Keratinocyte (primary cell): ENCODE data around the gene NEURL3. TPM values are rescaled to one million over a fixed set of nuclear protein-coding genes. Genes with fewer than 3 reads are reported as not detected.

Experiments
- DNase-seq: peaks from one replicate; pipeline ENCODE4 v3.0.0-alpha.2; 2011; ENCODE audit warnings: low read depth, missing footprints, low spot score
- FAIRE-seq: peaks from 2 replicates; lab custom pipeline; 2011; peaks lifted over from hg19 to GRCh38; lab: Jason Lieb, UNC
- H2AFZ ChIP-seq: 2 replicates; pipeline ENCODE4 v1.6.0; 2012; ENCODE audit warnings: low read length, control low read depth, inconsistent platforms; ENCODE audit not compliant: control insufficient read depth
- H3K27ac ChIP-seq: 2 replicates; pipeline ENCODE4 v1.5.1; 2011; ENCODE audit warnings: low read length; ENCODE audit not compliant: control insufficient read depth, insufficient read depth
- H3K27me3 ChIP-seq: 3 replicates; pipeline ENCODE4 v1.6.0; 2011; ENCODE audit warnings: low read length; ENCODE audit not compliant: control insufficient read depth, insufficient read depth; ENCODE audit errors: extremely low read depth
- H3K36me3 ChIP-seq, 2 experiments: 2 replicates in 1 of 2; 3 replicates in 1 of 2; pipeline ENCODE4 v1.5.1; 2011; ENCODE audit warnings: low read length in 2 of 2, mild to moderate bottlenecking in 1 of 2; ENCODE audit not compliant: control insufficient read depth in 2 of 2, insufficient read depth in 2 of 2; ENCODE audit errors: extremely low read depth in 1 of 2
- H3K4me1 ChIP-seq: 3 replicates; pipeline ENCODE4 v1.5.1; 2011; ENCODE audit warnings: low read length; ENCODE audit not compliant: control insufficient read depth, insufficient read depth; ENCODE audit errors: extremely low read depth
- H3K4me2 ChIP-seq: 3 replicates; pipeline ENCODE4 v1.6.0; 2011; ENCODE audit warnings: low read depth, low read length; ENCODE audit not compliant: control insufficient read depth, insufficient read depth; ENCODE audit errors: extremely low read depth
- H3K4me3 ChIP-seq, 3 experiments: fragments of 200-600 bp in 1 of 3; sonication (generic) in 1 of 3; 2 replicates in 2 of 3; 3 replicates in 1 of 3; pipeline ENCODE4 v1.5.1; 2011 to 2016; ENCODE audit warnings: low read length in 3 of 3, mild to moderate bottlenecking in 3 of 3, control low read depth in 2 of 3, inconsistent platforms in 1 of 3, low read depth in 1 of 3, mixed read lengths in 1 of 3, mixed run types in 1 of 3, moderate library complexity in 1 of 3; ENCODE audit not compliant: control insufficient read depth in 2 of 3, insufficient read depth in 2 of 3; ENCODE audit errors: extremely low read depth in 1 of 3
- H3K79me2 ChIP-seq: 2 replicates; pipeline ENCODE4 v1.6.0; 2012; ENCODE audit warnings: low read length; ENCODE audit not compliant: control insufficient read depth, insufficient read depth
- H3K9ac ChIP-seq: 3 replicates; pipeline ENCODE4 v1.6.0; 2011; ENCODE audit warnings: low read length; ENCODE audit not compliant: control insufficient read depth, insufficient read depth; ENCODE audit errors: extremely low read depth
- H3K9me1 ChIP-seq: 3 replicates; pipeline ENCODE4 v1.6.0; 2011; ENCODE audit warnings: low read length; ENCODE audit not compliant: control insufficient read depth, insufficient read depth; ENCODE audit errors: extremely low read depth
- H3K9me3 ChIP-seq: 2 replicates; pipeline ENCODE4 v1.5.1; 2012; ENCODE audit warnings: low read depth, low read length; ENCODE audit not compliant: control insufficient read depth
- H4K20me1 ChIP-seq: 3 replicates; pipeline ENCODE4 v1.6.0; 2011; ENCODE audit warnings: low read length; ENCODE audit not compliant: control insufficient read depth, insufficient read depth; ENCODE audit errors: extremely low read depth
- EZH2 ChIP-seq: IDR thresholded peaks from one replicate; pipeline ENCODE4 v1.6.1; 2012; ENCODE audit warnings: inconsistent platforms, mild to moderate bottlenecking, low read length, moderate library complexity
- dilution Hi-C: fragments of 300-500 bp; cut with MboI; formaldehyde crosslinking; loops from one replicate; pipeline ENCODE4 v1.7.0; 2020; ENCODE audit warnings: low sequenced_read_pairs; ENCODE audit not compliant: extremely low pct_ligation_motif_present
- polyA plus RNA-seq, 5 experiments: library from polyadenylated mRNA; depleted of rRNA in 3 of 5; stranded (reverse) in 3 of 5; stranded (forward) in 1 of 5; unstranded in 1 of 5; fragments of >200 nt; gene quantifications; 1 replicate in 1 of 5; 2 replicates in 3 of 5; 3 replicates in 1 of 5; pipeline versions ENCODE4 v1.2.1 to v1.2.3, GENCODE V29; 2011 to 2012; ENCODE audit warnings: missing spikeins in 2 of 5, low read depth in 1 of 5, low replicate concordance in 1 of 5
- TF ChIP-seq, protein P1 (sequence below), 3 experiments: IDR thresholded peaks in 1 of 3; conservative IDR thresholded peaks in 1 of 3; optimal IDR thresholded peaks in 1 of 3; 2 replicates in 2 of 3; 3 replicates in 1 of 3; pipeline versions ENCODE3 to v1.5.1; 2011; ENCODE audit warnings: low read length in 3 of 3, mild to moderate bottlenecking in 3 of 3, moderate library complexity in 2 of 3, control low read depth in 1 of 3, inconsistent platforms in 1 of 3; ENCODE audit not compliant: insufficient read depth in 2 of 3; ENCODE audit errors: extremely low read depth in 1 of 3

NEURL3 gene
- polyA plus RNA-seq, 1 donor (not counting 4 experiments of a cell fraction or from before 2014, with no cell fraction given), result not detected

DNA sequence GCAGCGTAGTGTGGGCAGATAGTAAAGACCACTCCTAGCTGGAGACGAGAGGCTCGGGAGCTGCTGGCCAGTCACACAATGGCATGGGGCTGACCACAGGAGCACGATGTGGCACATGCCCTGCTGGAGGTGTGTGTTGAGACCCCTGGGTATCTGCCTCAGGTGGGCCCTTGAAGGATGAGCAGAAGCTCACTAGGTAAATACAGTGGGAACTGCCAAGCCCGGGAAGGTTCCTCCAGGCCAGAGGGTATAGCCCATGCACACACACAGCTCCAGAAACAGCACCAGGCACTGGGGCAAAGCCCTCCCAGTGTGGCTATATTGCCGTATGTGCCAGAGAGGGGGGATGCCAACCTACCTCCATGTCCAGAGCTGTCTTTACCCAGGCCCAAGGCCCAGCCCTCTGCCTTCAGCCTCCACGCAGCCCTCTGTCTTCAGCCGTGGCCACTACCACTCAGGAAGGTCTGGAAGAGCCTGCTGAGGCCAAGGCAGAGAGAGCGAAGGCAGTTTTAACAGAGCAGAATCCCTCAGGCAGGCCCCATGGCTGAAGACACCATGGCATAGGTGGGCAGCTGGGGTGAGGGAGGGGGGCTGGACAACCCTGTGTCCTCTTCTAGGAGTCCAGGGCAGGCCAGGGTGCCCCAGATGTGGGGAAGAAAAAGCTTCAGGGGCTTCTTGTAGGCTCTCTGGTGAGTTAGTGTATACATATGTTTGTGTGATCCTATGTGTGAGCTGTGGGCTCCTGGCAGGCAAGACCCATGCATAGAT is 24.4 kb upstream of the NEURL3 start:
- no peak overlapping the region for H2AFZ ChIP-seq
- H3K4me2 ChIP-seq, result no peak overlapping the region
- H3K79me2 ChIP-seq, result no peaks in the 10 kb centered on the region
- no peaks in the 10 kb centered on the region for H4K20me1 ChIP-seq
- H3K9me1 ChIP-seq, result no peaks in the 10 kb centered on the region
- FAIRE-seq (no peak), DNase-seq (no peak)
- peaks cover 33% of the 10 kb centered on the region for H3K27me3 ChIP-seq
- no peak overlapping the region for H3K9ac ChIP-seq
- TF ChIP-seq EZH2, result no peak
- H3K36me3 ChIP-seq, result no peaks in the 10 kb centered on the region
- dilution Hi-C loops, result no loop called here
- peaks cover 29% of the 10 kb centered on the region for H3K4me1 ChIP-seq
- H3K9me3 ChIP-seq, result no peaks in the 10 kb centered on the region
- H3K27ac ChIP-seq, result no peak overlapping the region
- no peak overlapping the region for H3K4me3 ChIP-seq

DNA sequence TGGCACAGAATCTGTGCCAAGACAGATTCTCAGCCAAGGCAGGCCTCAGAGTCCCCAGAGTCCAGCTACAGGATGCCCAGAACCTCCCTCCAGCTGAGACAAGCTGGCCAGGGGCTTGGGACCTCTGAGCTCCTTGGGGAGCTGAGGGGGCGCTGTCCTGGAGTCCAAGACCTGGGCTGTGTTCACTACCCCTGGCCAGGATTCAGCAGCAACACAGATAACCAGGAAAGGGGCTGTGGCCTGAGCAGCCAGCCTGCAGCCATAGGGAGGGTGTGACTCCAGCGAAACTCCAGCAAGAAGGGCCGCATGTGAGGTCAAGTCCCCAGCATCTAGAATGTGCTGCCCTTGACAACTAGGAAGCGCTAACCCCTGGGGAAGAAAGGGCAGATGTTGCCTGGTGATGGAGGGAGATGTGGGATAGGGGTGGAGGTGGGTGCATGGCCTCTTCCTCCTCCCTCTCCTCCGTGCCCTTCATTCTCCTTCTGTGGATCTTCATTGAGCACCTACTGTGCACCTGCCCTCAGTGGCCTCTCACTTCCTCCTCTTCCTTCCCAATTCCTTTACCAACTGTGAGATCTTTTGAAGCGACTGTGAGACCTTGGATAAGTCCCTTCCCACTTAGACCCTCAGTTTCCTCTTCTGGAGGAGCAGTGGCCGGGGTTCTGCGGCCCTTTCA is 23.7 kb upstream of the NEURL3 start:
- Histone ChIP-seq H3K4me2 (no peak overlapping the region), H3K27me3 (peaks cover 36% of the 10 kb centered on the region), H3K79me2 (no peaks in the 10 kb centered on the region), H3K9me3 (no peaks in the 10 kb centered on the region), H3K9ac (no peak overlapping the region), H4K20me1 (no peaks in the 10 kb centered on the region), H3K4me3 (no peak overlapping the region), H3K36me3 (no peaks in the 10 kb centered on the region), H3K4me1 (peaks cover 22% of the 10 kb centered on the region), H2AFZ (no peak overlapping the region), H3K9me1 (no peaks in the 10 kb centered on the region), H3K27ac (no peak overlapping the region)
- dilution Hi-C loops, result no loop called here
- TF ChIP-seq EZH2, result no peak
- TF ChIP-seq, protein P1, sequence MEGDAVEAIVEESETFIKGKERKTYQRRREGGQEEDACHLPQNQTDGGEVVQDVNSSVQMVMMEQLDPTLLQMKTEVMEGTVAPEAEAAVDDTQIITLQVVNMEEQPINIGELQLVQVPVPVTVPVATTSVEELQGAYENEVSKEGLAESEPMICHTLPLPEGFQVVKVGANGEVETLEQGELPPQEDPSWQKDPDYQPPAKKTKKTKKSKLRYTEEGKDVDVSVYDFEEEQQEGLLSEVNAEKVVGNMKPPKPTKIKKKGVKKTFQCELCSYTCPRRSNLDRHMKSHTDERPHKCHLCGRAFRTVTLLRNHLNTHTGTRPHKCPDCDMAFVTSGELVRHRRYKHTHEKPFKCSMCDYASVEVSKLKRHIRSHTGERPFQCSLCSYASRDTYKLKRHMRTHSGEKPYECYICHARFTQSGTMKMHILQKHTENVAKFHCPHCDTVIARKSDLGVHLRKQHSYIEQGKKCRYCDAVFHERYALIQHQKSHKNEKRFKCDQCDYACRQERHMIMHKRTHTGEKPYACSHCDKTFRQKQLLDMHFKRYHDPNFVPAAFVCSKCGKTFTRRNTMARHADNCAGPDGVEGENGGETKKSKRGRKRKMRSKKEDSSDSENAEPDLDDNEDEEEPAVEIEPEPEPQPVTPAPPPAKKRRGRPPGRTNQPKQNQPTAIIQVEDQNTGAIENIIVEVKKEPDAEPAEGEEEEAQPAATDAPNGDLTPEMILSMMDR (optimal IDR thresholded peaks at IDR 0.05 in 1 of 3, IDR thresholded peaks at IDR 0.05 in 1 of 3, conservative IDR thresholded peaks at IDR 0.05 in 1 of 3; ENCODE audit: extremely low read depth in 1 of 3, insufficient read depth in 2 of 3, low read length in 3 of 3), result no peak
- no peak for DNase-seq
- FAIRE-seq, result no peak
